IMR-90 (cell line): ENCODE results near the gene CAPZA1. TPM values are rescaled to one million over a fixed set of nuclear protein-coding genes. Genes with fewer than 3 reads are reported as not detected.

Source experiments
- ATAC-seq: fragments of 200-7000 bp; cut with Tn5 transposase; 2 replicates; pipeline ENCODE4 v1.9.1; 2020; ENCODE audit warnings: low read depth, mild to moderate bottlenecking, moderate library complexity
- BruUV-seq: library from RNA; stranded (reverse); fragments of 400-500 nt; replicated peaks from 2 replicates; lab custom pipeline; 2021; lab: Mats Ljungman, UMichigan
- CTCF ChIA-PET: fragments of 300-600 bp; formaldehyde crosslinking; extraction: SDS; loops from one replicate; lab custom pipeline; 2021; ENCODE audit warnings: antibody characterized with exemption; lab: Yijun Ruan, JAX
- POLR2A ChIA-PET: fragments of 300-600 bp; sonication (Branson Sonifier 250); formaldehyde crosslinking; loops from one replicate; lab custom pipeline; 2022; ENCODE audit warnings: antibody characterized with exemption; ENCODE audit not compliant: unreplicated experiment; lab: Charles Lee
- DNase-seq: peaks from one replicate; pipeline ENCODE4 v3.0.0; 2013
- H2AFZ ChIP-seq: replicated peaks from 2 replicates; pipeline ENCODE3; 2013; ENCODE audit warnings: low read length, mild to moderate bottlenecking; ENCODE audit not compliant: poor library complexity
- H2AK5ac ChIP-seq: 2 replicates; pipeline ENCODE4 v1.6.1; 2013; ENCODE audit warnings: low read depth, low read length, inconsistent platforms
- H2AK9ac ChIP-seq: replicated peaks from 2 replicates; pipeline ENCODE3; 2013; ENCODE audit warnings: mild to moderate bottlenecking, low read depth, low read length, moderate library complexity; ENCODE audit not compliant: poor library complexity
- H2BK120ac ChIP-seq: 2 replicates; pipeline ENCODE4 v1.6.1; 2013; ENCODE audit warnings: low read depth, low read length, inconsistent platforms
- H2BK15ac ChIP-seq: 3 replicates; pipeline ENCODE4 v1.6.1; 2013; ENCODE audit warnings: low read depth, low read length, inconsistent platforms
- H2BK20ac ChIP-seq: 2 replicates; pipeline ENCODE4 v1.6.1; 2013; ENCODE audit warnings: low read depth, mild to moderate bottlenecking, inconsistent platforms, low read length, moderate library complexity
- H2BK5ac ChIP-seq: 2 replicates; pipeline ENCODE4 v1.6.1; 2013; ENCODE audit warnings: mild to moderate bottlenecking, low read depth, low read length, inconsistent platforms; ENCODE audit not compliant: poor library complexity, severe bottlenecking
- H3K14ac ChIP-seq: replicated peaks from 2 replicates; pipeline ENCODE4 v1.6.1; 2013; ENCODE audit warnings: low read depth, low read length, inconsistent platforms
- H3K18ac ChIP-seq: 2 replicates; pipeline ENCODE4 v1.6.1; 2013; ENCODE audit warnings: low read depth, low read length, control low read depth
- H3K23ac ChIP-seq: 2 replicates; pipeline ENCODE4 v1.6.1; 2013; ENCODE audit warnings: low read depth, low read length, inconsistent platforms
- H3K27ac ChIP-seq: 2 replicates; pipeline ENCODE4 v1.5.1; 2013; ENCODE audit warnings: mild to moderate bottlenecking, control low read depth, low read length; ENCODE audit not compliant: insufficient read depth
- H3K27me3 ChIP-seq: 2 replicates; pipeline ENCODE4 v1.6.1; 2013; ENCODE audit warnings: low read length; ENCODE audit not compliant: control insufficient read depth, insufficient read depth
- H3K36me3 ChIP-seq: 2 replicates; pipeline ENCODE4 v1.6.1; 2013; ENCODE audit warnings: low read length, mixed read lengths; ENCODE audit not compliant: control insufficient read depth, insufficient read depth
- H3K4ac ChIP-seq: 2 replicates; pipeline ENCODE4 v1.6.1; 2013; ENCODE audit warnings: low read depth, low read length, inconsistent platforms
- H3K4me1 ChIP-seq: 2 replicates; pipeline ENCODE4 v1.6.1; 2013; ENCODE audit warnings: low read length, mixed read lengths; ENCODE audit not compliant: control insufficient read depth, insufficient read depth
- H3K4me2 ChIP-seq: 2 replicates; pipeline ENCODE4 v1.6.1; 2013; ENCODE audit warnings: low read depth, mild to moderate bottlenecking, control low read depth, low read length, moderate library complexity
- H3K4me3 ChIP-seq: 2 replicates; pipeline ENCODE4 v1.5.1; 2013; ENCODE audit warnings: low read depth, mild to moderate bottlenecking, control low read depth, low read length, moderate library complexity; ENCODE audit not compliant: insufficient read depth
- H3K56ac ChIP-seq: 2 replicates; pipeline ENCODE4 v1.6.1; 2013; ENCODE audit warnings: low read length, inconsistent platforms; ENCODE audit not compliant: insufficient read depth; ENCODE audit errors: extremely low read depth
- H3K79me1 ChIP-seq, 2 experiments: 2 replicates each; pipeline ENCODE4 v1.6.1; 2013; ENCODE audit warnings: low read length in 2 of 2, inconsistent platforms in 1 of 2, low read depth in 1 of 2
- H3K9ac ChIP-seq: 2 replicates; pipeline ENCODE4 v1.6.1; 2013; ENCODE audit warnings: low read depth, low read length, control low read depth
- H3K9me1 ChIP-seq: 2 replicates; pipeline ENCODE4 v1.6.1; 2013; ENCODE audit warnings: low read length, inconsistent platforms; ENCODE audit not compliant: insufficient read depth
- H3K9me3 ChIP-seq: 2 replicates; pipeline ENCODE4 v1.6.1; 2013; ENCODE audit warnings: low read length; ENCODE audit not compliant: control insufficient read depth, insufficient read depth
- H4K20me1 ChIP-seq: 2 replicates; pipeline ENCODE4 v1.6.1; 2013; ENCODE audit warnings: low read length, inconsistent platforms; ENCODE audit not compliant: insufficient read depth
- H4K5ac ChIP-seq: 2 replicates; pipeline ENCODE4 v1.6.1; 2013; ENCODE audit warnings: mild to moderate bottlenecking, low read depth, low read length, control low read depth
- H4K8ac ChIP-seq, 2 experiments: 2 replicates each; pipeline ENCODE4 v1.6.1; 2013; ENCODE audit warnings: low read depth in 2 of 2, low read length in 2 of 2, control low read depth in 1 of 2, inconsistent platforms in 1 of 2
- H4K91ac ChIP-seq: 2 replicates; pipeline ENCODE4 v1.6.1; 2013; ENCODE audit warnings: low read depth, low read length, inconsistent platforms; ENCODE audit not compliant: insufficient read depth
- BHLHE40 ChIP-seq: fragments of 150-350 bp; IDR thresholded peaks from 2 replicates; pipeline ENCODE4 v1.6.1; 2016; ENCODE audit warnings: mild to moderate bottlenecking, low read depth, low read length
- CEBPB ChIP-seq: IDR thresholded peaks from 2 replicates; pipeline ENCODE4 v1.6.1; 2012; ENCODE audit warnings: low read depth, low read length, improper control_type of control experiment
- CHD1 ChIP-seq: IDR thresholded peaks from 2 replicates; pipeline ENCODE4 v1.6.1; 2012; ENCODE audit warnings: low read depth, low read length, improper control_type of control experiment
- CTCF ChIP-seq: conservative IDR thresholded peaks from 2 replicates; pipeline ENCODE4 v1.5.1; 2012; ENCODE audit warnings: mild to moderate bottlenecking, low read depth, low read length, improper control_type of control experiment
- FOS ChIP-seq: fragments of 150-350 bp; IDR thresholded peaks from 2 replicates; pipeline ENCODE4 v1.6.1; 2016; ENCODE audit warnings: low read depth, low read length
- MAFK ChIP-seq: IDR thresholded peaks from 2 replicates; pipeline ENCODE4 v1.6.1; 2012; ENCODE audit warnings: low read depth, low read length, improper control_type of control experiment
- MAZ ChIP-seq: IDR thresholded peaks from 2 replicates; pipeline ENCODE4 v1.6.1; 2012; ENCODE audit warnings: low read depth, mild to moderate bottlenecking, low read length, improper control_type of control experiment, moderate library complexity, borderline replicate concordance
- MXI1 ChIP-seq: IDR thresholded peaks from 2 replicates; pipeline ENCODE4 v1.6.1; 2012; ENCODE audit warnings: low read depth, mild to moderate bottlenecking, low read length, moderate library complexity, borderline replicate concordance
- NFE2L2 ChIP-seq: fragments of 150-350 bp; IDR thresholded peaks from 2 replicates; pipeline ENCODE4 v1.6.1; 2016; ENCODE audit warnings: low read depth, mild to moderate bottlenecking, low read length
- POLR2A ChIP-seq: IDR thresholded peaks from 2 replicates; pipeline ENCODE4 v1.6.1; 2012; ENCODE audit warnings: mild to moderate bottlenecking, low read depth, low read length
- RAD21 ChIP-seq: IDR thresholded peaks from 2 replicates; pipeline ENCODE4 v1.6.1; 2012; ENCODE audit warnings: low read length, improper control_type of control experiment
- RCOR1 ChIP-seq: IDR thresholded peaks from 2 replicates; pipeline ENCODE4 v1.6.1; 2012; ENCODE audit warnings: mild to moderate bottlenecking, low read length, improper control_type of control experiment; ENCODE audit not compliant: insufficient replicate concordance
- SMC3 ChIP-seq: fragments of 150-350 bp; IDR thresholded peaks from 2 replicates; pipeline ENCODE4 v1.6.1; 2016; ENCODE audit warnings: low read depth, mild to moderate bottlenecking, antibody characterized with exemption, low read length, moderate library complexity
- USF2 ChIP-seq: fragments of 150-350 bp; IDR thresholded peaks from 2 replicates; pipeline ENCODE4 v1.6.1; 2017; ENCODE audit warnings: mild to moderate bottlenecking, antibody characterized with exemption, low read length, low read depth
- WGBS, 2 experiments: methylation state at CpG; one replicate each; pipeline versions ENCODE4 v1.1.5 to v1.1.7; 2013; ENCODE audit warnings: missing lambda C conversion rate in 2 of 2; ENCODE audit not compliant: insufficient read length in 1 of 2; ENCODE audit errors: extremely low coverage in 2 of 2; 5-methylcytosine and 5-hydroxymethylcytosine counted together
- dilution Hi-C: fragments of 300-500 bp; cut with HindIII; formaldehyde crosslinking; loops from one replicate; pipeline ENCODE4 v1.14.3; 2018; ENCODE audit warnings: low sequenced_read_pairs; ENCODE audit not compliant: unreplicated experiment
- in situ Hi-C: fragments of 300-500 bp; cut with MboI; formaldehyde crosslinking; loops from 3 replicates; pipeline ENCODE4 v1.14.3; 2019; ENCODE audit warnings: low sequenced_read_pairs, inconsistent platforms, mixed read lengths
- intact Hi-C: fragments of 100-400 bp; cut with micrococcal nuclease; formaldehyde crosslinking; loops from 2 replicates; pipeline ENCODE4 v1.10.0; 2022
- polyA plus RNA-seq, 3 experiments: library from polyadenylated mRNA; depleted of rRNA; stranded (reverse); fragments of >200 nt; gene quantifications; 2 replicates each; pipeline ENCODE4 v1.2.3, GENCODE V29; 2012; ENCODE audit warnings: low replicate concordance in 1 of 3
- total RNA-seq: library from RNA; depleted of rRNA; stranded (reverse); fragments of >200 nt; gene quantifications from 2 replicates; pipeline ENCODE4 v1.2.3, GENCODE V29; 2012
- TF ChIP-seq, protein P1 (sequence below): fragments of 150-350 bp; IDR thresholded peaks from 2 replicates; pipeline ENCODE4 v1.6.1; 2016; ENCODE audit warnings: low read depth, mild to moderate bottlenecking, low read length, moderate library complexity, borderline replicate concordance

Gene CAPZA1
- total and polyA plus RNA-seq, 2 of the 4 experiments (the other 2 are of a cell fraction), result 108 to 262 TPM

- intact Hi-C loops, result loop anchor here (5.0 kb wide), 1 partner anchor 35 kb away; the partner anchor contains the start of gene MOV10
- no peaks in the 10 kb centered on the region for H3K27me3 ChIP-seq
- no peak overlapping the region for H2AK5ac ChIP-seq
- H3K56ac ChIP-seq, result no peak overlapping the region
- H3K14ac ChIP-seq, result no peak overlapping the region
- peaks cover 8% of the 10 kb centered on the region for H3K9me1 ChIP-seq
- H2BK15ac ChIP-seq, result no peak overlapping the region
- no peak overlapping the region for H3K4me3 ChIP-seq
- no peak overlapping the region for H2BK120ac ChIP-seq
- ATAC-seq, result peak; percentile 72
- no peak overlapping the region for H3K4me2 ChIP-seq
- no peak overlapping the region for H3K23ac ChIP-seq
- dilution Hi-C loops, result no loop called here
- peak overlapping the region; percentile 30 for H2BK5ac ChIP-seq
- no peak overlapping the region for H3K18ac ChIP-seq
- no CpG with 5 or more reads among the region's 4 CpGs for WGBS, 2 experiments
- H4K8ac ChIP-seq, result no peak overlapping the region
- H3K9ac ChIP-seq, result no peak overlapping the region
- no peak overlapping the region for H3K27ac ChIP-seq
- no peaks in the 10 kb centered on the region for H3K9me3 ChIP-seq
- no peak overlapping the region for H4K91ac ChIP-seq
- peaks cover 77% of the 10 kb centered on the region for H4K20me1 ChIP-seq
- POLR2A ChIA-PET, result no interaction called here
- DNase-seq, result peak; percentile 37
- no peak overlapping the region for H2AFZ ChIP-seq
- H2AK9ac ChIP-seq, result no peak overlapping the region
- peaks cover 2% of the 10 kb centered on the region for H3K4me1 ChIP-seq
- H3K36me3 ChIP-seq, result no peaks in the 10 kb centered on the region
- H2BK20ac ChIP-seq, result no peak overlapping the region
- peaks cover 0 to 43% of the 10 kb centered on the region in 2 experiments; a peak in 2 of 4 replicates for H3K79me1 ChIP-seq
- no peak overlapping the region for H4K5ac ChIP-seq
- in situ Hi-C loops, result no loop called here
- CTCF ChIA-PET, result interaction anchor here (0.9 kb wide), 1 partner anchor 10 kb away, joined by 3 read pairs; no protein-coding TSS in a partner anchor
- no TSS peak for BruUV-seq
- no peak overlapping the region for H3K4ac ChIP-seq
- TF ChIP-seq MAFK (no peak), USF2 (no peak), SMC3 (no peak), CTCF (no peak), BHLHE40 (no peak), CHD1 (no peak), MXI1 (no peak), POLR2A (no peak), FOS (no peak), NFE2L2 (no peak), RCOR1 (no peak), CEBPB (no peak), MAZ (no peak), RAD21 (no peak)
- TF ChIP-seq, protein P1, sequence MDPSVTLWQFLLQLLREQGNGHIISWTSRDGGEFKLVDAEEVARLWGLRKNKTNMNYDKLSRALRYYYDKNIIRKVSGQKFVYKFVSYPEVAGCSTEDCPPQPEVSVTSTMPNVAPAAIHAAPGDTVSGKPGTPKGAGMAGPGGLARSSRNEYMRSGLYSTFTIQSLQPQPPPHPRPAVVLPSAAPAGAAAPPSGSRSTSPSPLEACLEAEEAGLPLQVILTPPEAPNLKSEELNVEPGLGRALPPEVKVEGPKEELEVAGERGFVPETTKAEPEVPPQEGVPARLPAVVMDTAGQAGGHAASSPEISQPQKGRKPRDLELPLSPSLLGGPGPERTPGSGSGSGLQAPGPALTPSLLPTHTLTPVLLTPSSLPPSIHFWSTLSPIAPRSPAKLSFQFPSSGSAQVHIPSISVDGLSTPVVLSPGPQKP, result no peak
Measured at GRCh38 chr1:112637254-112638109, 17.9 kb downstream of the CAPZA1 start.
